Naive thymus-derived CD4-positive, alpha-beta T cell (primary cell): ENCODE results near the gene DPP8. TPM values are rescaled to one million over a fixed set of nuclear protein-coding genes. Genes with fewer than 3 reads are reported as not detected.
"Not testable (repeated sequence)": the region's sequence is repeated elsewhere in the genome, so short reads cannot be mapped to it uniquely, and the experiment has no call there.

Source experiments
- ATAC-seq: fragments of 150-1000 bp; cut with Tn5 transposase; 2 replicates; pipeline ENCODE4 v1.10.0; 2021; ENCODE audit warnings: mild to moderate bottlenecking, moderate library complexity
- CTCF ChIA-PET: fragments of 350-600 bp; sonication (Branson Sonifier 250); formaldehyde crosslinking; loops from one replicate; lab custom pipeline; 2021; ENCODE audit warnings: antibody characterized with exemption; lab: Charles Lee
- POLR2A ChIA-PET: fragments of 350-600 bp; sonication (Branson Sonifier 250); formaldehyde crosslinking; loops from one replicate; lab custom pipeline; 2021; ENCODE audit warnings: antibody characterized with exemption, inconsistent platforms; lab: Charles Lee
- DNase-seq, 9 donors: peaks; one replicate each; pipeline versions ENCODE4 v3.0.0 to v3.0.0-alpha.2; 2020 to 2022; ENCODE audit warnings: mixed read lengths in 1 of 9
- H3K27ac ChIP-seq: one replicate; pipeline ENCODE4 v1.7.0; 2013; ENCODE audit warnings: mild to moderate bottlenecking, low read depth, low read length, moderate library complexity
- H3K27me3 ChIP-seq, 2 donors: one replicate each; pipeline ENCODE4 v1.7.0; 2013; ENCODE audit warnings: low read length in 2 of 2, mild to moderate bottlenecking in 2 of 2, moderate library complexity in 2 of 2; ENCODE audit not compliant: control insufficient read depth in 2 of 2, insufficient read depth in 2 of 2
- H3K36me3 ChIP-seq, 3 experiments: 1 replicate in 2 of 3; 2 replicates in 1 of 3; pipeline ENCODE4 v1.7.0; 2013; ENCODE audit warnings: low read length in 3 of 3, mild to moderate bottlenecking in 3 of 3, moderate library complexity in 1 of 3; ENCODE audit not compliant: insufficient read depth in 3 of 3, control insufficient read depth in 2 of 3
- H3K4me1 ChIP-seq, 2 donors: one replicate each; pipeline ENCODE4 v1.7.0; 2013; ENCODE audit warnings: low read length in 2 of 2, mild to moderate bottlenecking in 2 of 2, moderate library complexity in 1 of 2; ENCODE audit not compliant: control insufficient read depth in 2 of 2, insufficient read depth in 2 of 2
- H3K4me3 ChIP-seq: 2 replicates; pipeline ENCODE4 v1.7.0; 2013; ENCODE audit warnings: mild to moderate bottlenecking, low read length
- H3K9me3 ChIP-seq, 3 experiments: 1 replicate in 2 of 3; 2 replicates in 1 of 3; pipeline ENCODE4 v1.7.0; 2013; ENCODE audit warnings: low read length in 3 of 3; ENCODE audit not compliant: control insufficient read depth in 2 of 3
- H3K27ac Mint-ChIP-seq, 9 donors: one replicate each; pipeline ENCODE4 v1.8.0; 2020 to 2022; ENCODE audit warnings: mixed read lengths in 9 of 9, mild to moderate bottlenecking in 8 of 9, moderate library complexity in 5 of 9, inconsistent platforms in 2 of 9
- H3K27me3 Mint-ChIP-seq, 5 donors: one replicate each; pipeline ENCODE4 v1.8.0; 2021 to 2022; ENCODE audit warnings: mixed read lengths in 5 of 5, mild to moderate bottlenecking in 1 of 5
- H3K36me3 Mint-ChIP-seq, 5 donors: one replicate each; pipeline ENCODE4 v1.8.0; 2020 to 2022; ENCODE audit warnings: mixed read lengths in 5 of 5, mild to moderate bottlenecking in 3 of 5, inconsistent platforms in 1 of 5
- H3K4me1 Mint-ChIP-seq, 7 donors: one replicate each; pipeline ENCODE4 v1.8.0; 2020 to 2022; ENCODE audit warnings: mixed read lengths in 7 of 7, mild to moderate bottlenecking in 3 of 7, inconsistent platforms in 1 of 7
- H3K4me3 Mint-ChIP-seq, 10 donors: one replicate each; pipeline ENCODE4 v1.8.0; 2020 to 2022; ENCODE audit warnings: mild to moderate bottlenecking in 10 of 10, mixed read lengths in 10 of 10, moderate library complexity in 6 of 10, inconsistent platforms in 2 of 10
- H3K9me3 Mint-ChIP-seq, 11 donors: one replicate each; pipeline ENCODE4 v1.8.0; 2020 to 2022; ENCODE audit warnings: mixed read lengths in 11 of 11, mild to moderate bottlenecking in 4 of 11, inconsistent platforms in 1 of 11, moderate library complexity in 1 of 11
- intact Hi-C, 2 donors: fragments of 100-400 bp; cut with micrococcal nuclease; formaldehyde crosslinking; loops; one replicate each; pipeline ENCODE4 v1.15.1; 2023
- polyA plus RNA-seq, 2 donors: library from polyadenylated mRNA; unstranded; fragments of 300-500 nt; fragmentation: Illumina TruSeq; gene quantifications; one replicate each; pipeline ENCODE4 v1.2.3, GENCODE V29; 2021
- total RNA-seq, 6 experiments: library from RNA in 5 of 6; stranded (reverse) in 5 of 6; gene quantifications; 1 replicate in 5 of 6; 2 replicates in 1 of 6; pipeline ENCODE4 v1.2.3 and lab custom pipeline; 2021 to 2026

The DPP8 gene
- total and polyA plus RNA-seq, 7 experiments from 2014 or later = 38.4 to 54.6 (median 40.8) TPM

DNA sequence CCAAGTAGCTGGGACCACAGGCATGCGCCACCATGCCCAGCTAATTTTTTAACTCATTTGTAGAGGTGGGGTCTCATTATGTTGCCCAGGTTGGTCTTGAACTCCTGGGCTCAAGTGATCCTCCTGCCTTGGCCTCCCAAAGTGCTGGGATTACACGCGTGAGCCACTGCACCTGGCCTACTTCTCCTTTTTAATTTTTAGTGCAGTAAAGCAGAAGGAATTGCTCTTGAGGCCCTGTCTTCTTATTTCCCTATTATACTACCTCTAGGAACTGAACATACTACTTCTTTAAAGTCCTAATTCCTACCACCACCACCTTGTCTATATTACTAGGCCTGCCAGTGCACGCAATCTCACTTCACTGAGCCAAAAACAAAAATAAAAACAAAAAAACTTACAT, 62.2 kb downstream of the DPP8 start:
- H3K4me3 Mint-ChIP-seq, H3K27me3 Mint-ChIP-seq, H3K9me3 Mint-ChIP-seq, H3K4me3 ChIP-seq, CTCF ChIA-PET, H3K27ac Mint-ChIP-seq, H3K27ac ChIP-seq, DNase-seq, ATAC-seq, H3K9me3 ChIP-seq, intact Hi-C loops, H3K4me1 Mint-ChIP-seq, H3K27me3 ChIP-seq, H3K4me1 ChIP-seq: not testable (repeated sequence)
- H3K36me3 ChIP-seq = peaks cover 18 to 82% (median 23%) of the 10 kb centered on the region in 3 experiments
- peaks cover 7 to 50% (median 24%) of the 10 kb centered on the region in 5 donors for H3K36me3 Mint-ChIP-seq
- POLR2A ChIA-PET = interaction anchor here (0.5 kb wide), 1 partner anchor 10 kb away, joined by 3 read pairs; no protein-coding TSS in a partner anchor

DNA sequence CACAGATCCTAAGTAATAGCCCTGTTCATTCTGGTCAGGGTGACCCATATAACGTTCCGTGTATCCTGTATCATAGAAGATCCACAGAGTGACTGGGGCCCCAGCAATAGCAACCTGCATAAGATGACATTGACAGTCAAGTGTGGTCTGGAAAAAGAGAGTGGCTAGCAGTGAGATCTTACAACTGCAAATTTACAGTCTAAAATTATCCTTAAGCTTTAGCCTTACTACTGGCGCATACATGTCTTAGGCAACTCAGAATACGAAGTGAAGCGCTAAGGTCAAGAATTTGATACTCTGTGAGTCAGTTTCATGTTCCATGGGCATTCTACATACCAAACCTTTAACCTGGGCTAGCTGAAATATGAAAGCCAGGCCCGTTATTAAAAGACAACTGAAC, 65.5 kb downstream of the DPP8 start:
- Mint-ChIP-seq H3K36me3 (peaks cover 9 to 38% (median 23%) of the 10 kb centered on the region in 5 donors), H3K27me3 (no peaks in the 10 kb centered on the region), H3K4me3 (no peak overlapping the region), H3K9me3 (no peaks in the 10 kb centered on the region), H3K27ac (no peak overlapping the region), H3K4me1 (peaks cover 0 to 3% (median 0%) of the 10 kb centered on the region in 7 donors)
- Histone ChIP-seq H3K4me1 (no peaks in the 10 kb centered on the region), H3K27ac (no peak overlapping the region), H3K9me3 (no peaks in the 10 kb centered on the region), H3K27me3 (no peaks in the 10 kb centered on the region), H3K4me3 (no peak overlapping the region), H3K36me3 (peaks cover 15 to 72% (median 17%) of the 10 kb centered on the region in 3 experiments)
- POLR2A ChIA-PET = interaction anchor here (0.7 to 0.8 kb wide), 2 partner anchors 60 to 1805 kb away, joined by 4 to 5 read pairs; no protein-coding TSS in a partner anchor
- DNase-seq = no peak
- CTCF ChIA-PET = no interaction called here
- intact Hi-C loops = no loop called here
- ATAC-seq = no peak

DNA sequence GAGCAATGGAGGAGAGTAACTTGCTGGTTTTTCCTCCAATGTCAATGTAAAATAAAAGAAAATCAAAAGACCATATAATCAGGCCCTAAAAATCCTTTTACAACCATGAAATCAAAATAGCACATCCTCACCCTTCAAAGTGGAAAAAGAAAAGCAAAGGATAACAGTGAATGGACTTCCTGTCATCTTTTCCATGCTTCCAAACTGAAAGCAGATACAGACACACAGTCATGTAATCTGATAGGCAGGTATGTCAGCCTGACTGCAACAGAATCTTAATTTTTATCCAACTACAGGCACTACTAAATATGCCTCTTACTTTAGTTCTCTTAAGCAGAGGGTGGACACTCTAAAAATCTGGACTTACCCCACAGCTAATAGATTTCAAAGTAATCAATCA, 66.9 kb downstream of the DPP8 start:
- POLR2A ChIA-PET = no interaction called here
- Mint-ChIP-seq H3K27ac (peak overlapping the region in 1 of 9 donors; percentile 14), H3K4me3 (no peak overlapping the region), H3K4me1 (no peaks in the 10 kb centered on the region), H3K9me3 (no peaks in the 10 kb centered on the region), H3K27me3 (no peaks in the 10 kb centered on the region), H3K36me3 (peaks cover 10 to 35% (median 19%) of the 10 kb centered on the region in 5 donors)
- CTCF ChIA-PET = no interaction called here
- no peaks in the 10 kb centered on the region for H3K4me1 ChIP-seq
- H3K4me3 ChIP-seq = no peak overlapping the region
- no peaks in the 10 kb centered on the region for H3K9me3 ChIP-seq
- intact Hi-C loops = no loop called here
- no peak for ATAC-seq
- no peaks in the 10 kb centered on the region for H3K27me3 ChIP-seq
- peaks cover 9 to 63% (median 13%) of the 10 kb centered on the region in 3 experiments for H3K36me3 ChIP-seq
- peak overlapping the region; percentile 14 for H3K27ac ChIP-seq
- no peak for DNase-seq

DNA sequence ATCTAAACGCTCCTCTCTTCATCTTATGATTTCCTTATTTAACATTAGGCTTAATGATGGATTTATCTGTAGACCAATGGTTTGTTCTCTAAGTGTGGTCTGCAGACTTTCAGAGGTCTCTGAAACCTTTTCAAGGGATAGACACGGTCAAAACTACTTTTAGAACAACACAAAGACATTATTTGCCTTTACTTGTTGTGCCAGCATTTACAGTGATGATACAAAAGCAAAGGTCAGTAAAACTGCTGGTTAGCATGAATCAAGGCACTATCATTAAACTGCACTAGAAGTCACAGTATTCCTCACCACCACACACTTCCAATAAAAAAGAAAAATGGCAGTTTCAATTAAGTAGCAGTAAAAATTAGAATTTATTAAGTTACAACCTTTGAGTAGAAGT, 70.3 kb downstream of the DPP8 start:
- Mint-ChIP-seq H3K9me3 (no peaks in the 10 kb centered on the region), H3K4me3 (no peak overlapping the region), H3K36me3 (peaks cover 13 to 31% (median 19%) of the 10 kb centered on the region in 5 donors), H3K4me1 (peaks cover 0 to 2% (median 0%) of the 10 kb centered on the region in 7 donors), H3K27me3 (no peaks in the 10 kb centered on the region), H3K27ac (peak overlapping the region in 2 of 9 donors; percentile 23 to 36)
- POLR2A ChIA-PET = no interaction called here
- no peaks in the 10 kb centered on the region for H3K9me3 ChIP-seq
- no peak overlapping the region for H3K27ac ChIP-seq
- intact Hi-C loops = no loop called here
- CTCF ChIA-PET = interaction anchor here (0.6 kb wide), 1 partner anchor 804 kb away, joined by 3 read pairs; no protein-coding TSS in a partner anchor
- no peak for DNase-seq
- no peaks in the 10 kb centered on the region for H3K4me1 ChIP-seq
- H3K4me3 ChIP-seq = no peak overlapping the region
- no peaks in the 10 kb centered on the region for H3K27me3 ChIP-seq
- H3K36me3 ChIP-seq = peaks cover 5 to 43% (median 6%) of the 10 kb centered on the region in 3 experiments
- no peak for ATAC-seq

DNA sequence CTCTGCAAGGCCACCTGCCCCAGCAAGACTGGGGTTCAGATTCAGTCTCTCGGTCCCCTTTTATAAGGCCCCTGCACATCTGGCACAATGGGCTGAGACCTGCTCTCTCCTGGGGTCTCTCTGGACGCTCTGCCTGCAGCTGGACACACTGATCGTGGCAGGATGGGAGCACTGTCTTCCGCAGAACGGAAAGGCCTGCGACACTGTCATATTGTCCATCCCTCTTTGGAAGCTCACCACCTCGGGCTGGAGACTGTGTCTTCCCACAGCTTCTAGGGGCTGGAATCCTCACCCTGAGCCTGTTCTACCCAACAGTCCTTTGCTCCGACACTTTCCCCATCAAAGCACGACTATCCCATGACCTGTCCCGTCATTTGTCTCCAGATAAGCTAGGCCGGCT, 83.3 kb downstream of the DPP8 start:
- no peaks in the 10 kb centered on the region for H3K4me1 ChIP-seq
- no peaks in the 10 kb centered on the region for H3K27me3 ChIP-seq
- no peaks in the 10 kb centered on the region for H3K36me3 ChIP-seq
- H3K27ac ChIP-seq = no peak overlapping the region
- intact Hi-C loops = no loop called here
- H3K27ac Mint-ChIP-seq = no peak overlapping the region
- CTCF ChIA-PET = interaction anchor here (0.6 kb wide), 1 partner anchor 140 kb away, joined by 3 read pairs; no protein-coding TSS in a partner anchor
- no peak for DNase-seq
- H3K27me3 Mint-ChIP-seq = peaks cover 0 to 12% (median 0%) of the 10 kb centered on the region in 5 donors
- POLR2A ChIA-PET = no interaction called here
- no peaks in the 10 kb centered on the region for H3K9me3 Mint-ChIP-seq
- no peak for ATAC-seq
- H3K4me1 Mint-ChIP-seq = no peaks in the 10 kb centered on the region
- H3K4me3 ChIP-seq = no peak overlapping the region
- no peaks in the 10 kb centered on the region for H3K36me3 Mint-ChIP-seq
- no peaks in the 10 kb centered on the region for H3K9me3 ChIP-seq
- no peak overlapping the region for H3K4me3 Mint-ChIP-seq

DNA sequence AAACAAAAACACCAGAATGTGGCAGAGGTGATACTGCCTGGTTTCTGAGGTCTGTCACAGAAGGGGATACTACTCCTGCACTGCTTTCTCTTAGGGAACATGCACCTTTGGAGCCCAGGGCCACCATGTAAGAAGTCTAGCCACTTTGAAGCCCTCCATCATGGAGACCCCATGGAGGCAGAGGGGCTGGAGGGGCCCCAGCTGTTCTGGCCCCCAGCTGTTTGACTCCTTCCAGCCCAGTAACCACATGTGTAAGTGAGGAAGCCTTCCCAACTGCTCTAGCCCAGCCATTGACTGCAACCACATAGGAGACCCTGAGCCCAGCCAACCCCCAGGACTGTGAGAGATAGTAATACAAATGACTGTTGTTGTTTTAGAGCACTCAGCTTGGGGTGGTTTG, 85.8 kb downstream of the DPP8 start:
- ChIA-PET CTCF (no interaction called here), POLR2A (no interaction called here)
- H3K4me3 ChIP-seq = no peak overlapping the region
- no peaks in the 10 kb centered on the region for H3K36me3 ChIP-seq
- no peaks in the 10 kb centered on the region for H3K9me3 ChIP-seq
- H3K4me1 ChIP-seq = no peaks in the 10 kb centered on the region
- intact Hi-C loops = no loop called here
- Mint-ChIP-seq H3K36me3 (no peaks in the 10 kb centered on the region), H3K27me3 (peaks cover 0 to 12% (median under 1%) of the 10 kb centered on the region in 5 donors), H3K4me1 (no peaks in the 10 kb centered on the region), H3K27ac (no peak overlapping the region), H3K4me3 (no peak overlapping the region), H3K9me3 (no peaks in the 10 kb centered on the region)
- H3K27ac ChIP-seq = no peak overlapping the region
- ATAC-seq (no peak), DNase-seq (no peak)
- H3K27me3 ChIP-seq = no peaks in the 10 kb centered on the region

DNA sequence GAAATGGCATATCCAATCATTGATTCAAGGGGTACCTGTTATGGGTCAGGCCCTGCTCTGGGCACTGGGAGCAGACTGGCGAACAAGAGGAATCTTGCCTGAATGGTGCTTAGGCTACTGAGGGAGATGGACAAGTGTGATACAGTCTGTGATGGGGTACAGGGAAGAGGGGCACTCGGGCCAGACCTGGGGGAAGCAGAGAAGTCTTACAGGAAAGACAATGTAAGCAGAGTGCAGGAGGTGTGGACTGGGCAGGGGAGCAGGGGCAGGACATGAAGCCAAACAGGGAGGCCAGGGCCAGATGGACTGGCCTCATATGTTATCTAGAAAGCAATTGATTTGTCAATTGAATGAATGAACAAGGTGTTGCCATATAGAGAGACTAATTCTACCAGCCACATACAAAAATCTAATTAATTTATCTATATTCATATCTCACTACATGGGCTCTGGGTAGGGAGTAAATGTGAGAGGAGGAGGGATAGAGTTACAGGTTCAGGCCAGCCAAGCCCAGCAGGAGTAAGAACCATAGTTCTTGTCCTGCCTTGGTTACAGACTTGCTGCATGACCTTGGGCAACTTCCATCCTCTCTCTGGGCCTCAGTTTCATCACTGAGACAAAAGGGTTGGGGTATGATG, 91.2 kb downstream of the DPP8 start:
- Mint-ChIP-seq H3K9me3 (peaks cover 0 to 6% (median 0%) of the 10 kb centered on the region in 11 donors), H3K4me1 (peaks cover 9 to 19% (median 14%) of the 10 kb centered on the region in 7 donors), H3K27me3 (peaks cover 36 to 47% (median 42%) of the 10 kb centered on the region in 5 donors), H3K4me3 (no peak overlapping the region), H3K27ac (no peak overlapping the region), H3K36me3 (peaks cover 0 to 4% (median 0%) of the 10 kb centered on the region in 5 donors)
- DNase-seq (no peak), ATAC-seq (no peak)
- ChIA-PET POLR2A (no interaction called here), CTCF (no interaction called here)
- intact Hi-C loops = no loop called here
- Histone ChIP-seq H3K27me3 (peaks cover 0 to 8% of the 10 kb centered on the region in 2 donors), H3K36me3 (no peaks in the 10 kb centered on the region), H3K9me3 (no peaks in the 10 kb centered on the region), H3K4me1 (peaks cover 0 to 10% of the 10 kb centered on the region in 2 donors), H3K27ac (no peak overlapping the region), H3K4me3 (no peak overlapping the region)
